HEK293T (cell line): ENCODE results near the gene HCN1.
"Not testable (repeated sequence)": the region's sequence is repeated elsewhere in the genome, so short reads cannot be mapped to it uniquely, and the experiment has no call there.

ENCODE experiments used
- CTCF ChIA-PET: fragments of 350-600 bp; formaldehyde crosslinking; extraction: SDS; loops from one replicate; lab custom pipeline; 2021; ENCODE audit warnings: antibody characterized with exemption, inconsistent platforms; lab: Yijun Ruan, JAX
- POLR2A ChIA-PET: fragments of 350-600 bp; formaldehyde crosslinking; extraction: SDS; loops from one replicate; lab custom pipeline; 2020; ENCODE audit warnings: antibody characterized with exemption, inconsistent platforms; lab: Yijun Ruan, JAX
- DNase-seq: peaks from one replicate; pipeline ENCODE4 v3.0.0; 2012; ENCODE audit warnings: mixed read lengths; ENCODE audit errors: extremely low spot score
- ARNT ChIP-seq: fragments of 450-650 bp; IDR thresholded peaks from 2 replicates; pipeline ENCODE4 v1.6.1; 2017; ENCODE audit warnings: mild to moderate bottlenecking
- BHLHE40 ChIP-seq: fragments of 450-650 bp; IDR thresholded peaks from 2 replicates; pipeline ENCODE4 v1.6.1; 2016; ENCODE audit warnings: mild to moderate bottlenecking, moderate library complexity, borderline replicate concordance
- CTBP1 ChIP-seq: fragments of 450-650 bp; IDR thresholded peaks from 2 replicates; pipeline ENCODE4 v1.6.1; 2016; ENCODE audit warnings: borderline replicate concordance
- ELF4 ChIP-seq: fragments of 450-650 bp; IDR thresholded peaks from 2 replicates; pipeline ENCODE4 v1.6.1; 2017; ENCODE audit warnings: antibody characterized with exemption
- FOXA1 ChIP-seq: fragments of 450-650 bp; IDR thresholded peaks from 2 replicates; pipeline ENCODE4 v1.6.1; 2016; ENCODE audit warnings: mild to moderate bottlenecking
- FOXK2 ChIP-seq: fragments of 450-650 bp; IDR thresholded peaks from 2 replicates; pipeline ENCODE4 v1.6.1; 2016; ENCODE audit warnings: mild to moderate bottlenecking
- FOXM1 ChIP-seq: fragments of 450-650 bp; IDR thresholded peaks from 2 replicates; pipeline ENCODE4 v1.6.1; 2017; ENCODE audit warnings: mild to moderate bottlenecking, borderline replicate concordance
- HDGF ChIP-seq: fragments of 450-650 bp; IDR thresholded peaks from 2 replicates; pipeline ENCODE4 v1.6.1; 2017; ENCODE audit warnings: antibody characterized with exemption, borderline replicate concordance
- L3MBTL2 ChIP-seq: fragments of 450-650 bp; conservative IDR thresholded peaks from 2 replicates; pipeline ENCODE4 v1.6.1; 2016; ENCODE audit warnings: mild to moderate bottlenecking
- LEF1 ChIP-seq: fragments of 450-650 bp; IDR thresholded peaks from 2 replicates; pipeline ENCODE4 v1.6.1; 2017; ENCODE audit warnings: mild to moderate bottlenecking, borderline replicate concordance
- NFRKB ChIP-seq: fragments of 450-650 bp; IDR thresholded peaks from 2 replicates; pipeline ENCODE4 v1.6.1; 2016; ENCODE audit warnings: mild to moderate bottlenecking, moderate library complexity
- SP1 ChIP-seq: fragments of 450-650 bp; IDR thresholded peaks from 2 replicates; pipeline ENCODE4 v1.6.1; 2017
- SUZ12 ChIP-seq: fragments of 450-650 bp; IDR thresholded peaks from 2 replicates; pipeline ENCODE4 v1.6.1; 2016; ENCODE audit warnings: mild to moderate bottlenecking
- TARDBP ChIP-seq: fragments of 450-650 bp; IDR thresholded peaks from 2 replicates; pipeline ENCODE4 v1.6.1; 2016
- ZNF384 ChIP-seq: fragments of 450-650 bp; IDR thresholded peaks from 2 replicates; pipeline ENCODE4 v1.6.1; 2016
- TF ChIP-seq, protein P1 (sequence below): fragments of 450-650 bp; IDR thresholded peaks from 2 replicates; pipeline ENCODE4 v1.6.1; 2016

HCN1 gene

DNA sequence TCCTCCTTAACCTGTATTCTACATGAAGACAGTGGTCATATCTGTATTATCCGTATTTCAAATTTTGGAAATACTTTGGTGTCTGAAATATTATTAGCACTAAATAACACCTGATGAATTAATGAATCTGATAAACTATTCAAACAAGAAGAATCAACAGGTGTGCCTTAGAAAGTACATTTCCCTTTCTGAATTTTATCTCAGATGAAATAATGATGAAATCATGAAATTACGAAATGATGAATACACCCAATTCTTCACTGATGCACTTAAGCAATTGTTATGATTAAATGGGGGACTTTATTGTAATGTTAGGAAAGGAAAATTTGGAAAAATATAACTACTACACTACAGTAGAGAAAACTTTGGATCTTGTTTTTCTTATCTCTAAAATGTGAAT lies 313.6 kb downstream of the HCN1 start:
- TF ChIP-seq CTBP1, result no peak
- TF ChIP-seq ZNF384, result no peak
- ChIA-PET POLR2A (no interaction called here), CTCF (no interaction called here)
- no peak for DNase-seq

DNA sequence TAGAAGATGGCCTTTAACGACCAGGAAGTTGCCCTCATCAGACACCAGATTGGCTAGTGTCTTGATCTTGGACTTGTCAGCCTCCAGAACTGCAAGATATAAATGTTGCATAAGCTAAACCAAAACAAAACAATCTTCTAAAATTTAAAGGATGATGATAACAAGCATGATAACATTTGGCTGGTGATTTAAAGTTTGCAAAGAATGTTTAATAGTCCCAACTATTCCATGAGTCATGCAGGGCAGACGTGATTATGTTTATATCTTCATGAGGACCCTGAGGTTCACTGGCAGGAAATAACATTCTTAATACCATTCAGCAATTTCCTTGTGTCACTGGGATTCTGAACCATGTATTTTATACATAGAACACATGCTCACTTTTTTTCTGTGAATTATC lies 319.8 kb downstream of the HCN1 start:
- TF ChIP-seq ELF4, result no peak
- TF ChIP-seq LEF1, result no peak
- ChIA-PET CTCF (no interaction called here), POLR2A (no interaction called here)
- no peak for DNase-seq

DNA sequence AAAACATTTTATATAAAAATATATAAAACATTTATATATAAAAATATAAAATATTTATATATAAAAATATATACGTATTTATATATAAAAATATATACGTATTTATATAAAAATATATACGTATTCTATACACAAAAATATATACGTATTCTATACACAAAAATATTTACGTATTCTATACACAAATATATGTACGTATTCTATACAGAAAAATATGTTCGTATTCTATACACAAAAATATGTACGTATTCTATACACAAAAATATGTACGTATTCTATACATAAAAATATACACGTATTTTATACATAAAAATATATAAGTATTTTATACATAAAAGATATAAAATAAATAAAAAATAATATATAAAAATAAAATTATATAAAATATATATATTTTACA lies 323.6 kb downstream of the HCN1 start:
- TF ChIP-seq, protein P1, sequence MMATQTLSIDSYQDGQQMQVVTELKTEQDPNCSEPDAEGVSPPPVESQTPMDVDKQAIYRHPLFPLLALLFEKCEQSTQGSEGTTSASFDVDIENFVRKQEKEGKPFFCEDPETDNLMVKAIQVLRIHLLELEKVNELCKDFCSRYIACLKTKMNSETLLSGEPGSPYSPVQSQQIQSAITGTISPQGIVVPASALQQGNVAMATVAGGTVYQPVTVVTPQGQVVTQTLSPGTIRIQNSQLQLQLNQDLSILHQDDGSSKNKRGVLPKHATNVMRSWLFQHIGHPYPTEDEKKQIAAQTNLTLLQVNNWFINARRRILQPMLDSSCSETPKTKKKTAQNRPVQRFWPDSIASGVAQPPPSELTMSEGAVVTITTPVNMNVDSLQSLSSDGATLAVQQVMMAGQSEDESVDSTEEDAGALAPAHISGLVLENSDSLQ, result no peak
- TF ChIP-seq ELF4, result no peak
- TF ChIP-seq HDGF, result no peak
- no peak for TF ChIP-seq FOXA1
- no peak for TF ChIP-seq FOXK2
- TF ChIP-seq LEF1, result no peak
- no peak for TF ChIP-seq TARDBP
- no peak for TF ChIP-seq L3MBTL2
- TF ChIP-seq ZNF384, result no peak
- TF ChIP-seq FOXM1, result no peak
- no peak for TF ChIP-seq ARNT
- TF ChIP-seq NFRKB, result no peak
- POLR2A ChIA-PET, result no interaction called here

DNA sequence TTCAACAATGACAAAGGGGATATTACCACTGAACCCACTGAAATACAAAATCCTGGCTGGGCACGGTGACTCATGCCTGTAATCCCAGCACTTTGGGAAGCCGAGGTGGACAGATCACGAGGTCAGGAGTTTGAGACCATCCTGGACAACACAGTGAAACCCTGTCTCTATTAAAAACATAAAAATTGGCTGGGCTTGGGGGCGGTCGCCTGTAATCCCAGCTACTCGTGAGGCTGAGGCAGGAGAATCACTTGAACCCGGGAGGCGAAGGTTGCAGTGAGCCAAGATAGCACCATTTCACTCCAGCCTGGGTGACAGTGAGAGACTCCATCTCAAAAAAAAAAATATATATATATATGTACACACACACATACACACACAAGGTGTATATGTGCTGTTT lies 324.8 kb downstream of the HCN1 start:
- CTCF ChIA-PET, POLR2A ChIA-PET: not testable (repeated sequence)

More for the DNA sequence above, 323.6 kb downstream of the HCN1 start:
- CTCF ChIA-PET, result no interaction called here
- DNase-seq, result no peak

DNA sequence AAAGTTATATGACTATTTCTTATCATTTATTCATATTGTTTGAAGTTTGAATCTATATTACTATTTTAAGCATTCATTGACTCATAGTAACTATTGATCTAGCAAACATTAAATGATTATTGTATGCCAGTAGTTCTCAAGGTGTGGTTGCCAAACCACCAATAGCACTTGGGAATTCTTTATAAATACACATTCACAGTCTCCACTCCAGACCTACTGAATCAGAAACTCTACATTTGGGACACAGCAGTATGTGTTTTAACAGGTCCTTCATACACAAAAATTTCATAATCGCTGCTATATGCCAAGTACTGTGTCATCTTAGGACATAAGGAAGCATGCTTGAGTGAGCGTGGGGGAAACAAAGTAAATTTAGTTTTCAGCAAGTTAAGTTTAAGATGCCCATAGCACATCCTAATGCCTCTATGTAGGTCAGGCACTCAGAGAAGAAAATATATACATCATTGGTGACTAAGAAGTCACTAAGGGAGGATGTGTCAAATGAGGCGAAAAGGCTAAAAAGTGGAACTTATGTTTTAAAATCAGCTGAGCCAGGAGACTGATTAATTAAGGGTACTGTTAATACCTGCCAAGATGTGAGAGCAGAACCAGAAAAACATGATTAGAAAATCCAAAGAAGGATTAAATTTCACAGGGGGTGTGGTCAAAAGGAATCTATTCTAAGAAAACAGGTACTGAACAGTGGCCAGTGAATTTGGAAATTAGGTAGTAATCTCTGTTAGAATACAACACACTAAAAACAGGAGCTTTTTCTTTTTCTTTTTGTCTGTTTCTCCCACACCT lies 340.8 kb downstream of the HCN1 start:
- ChIA-PET POLR2A (no interaction called here), CTCF (no interaction called here)
- DNase-seq, result no peak
- no peak for TF ChIP-seq FOXK2
- no peak for TF ChIP-seq FOXA1
- no peak for TF ChIP-seq ELF4
- no peak for TF ChIP-seq NFRKB
- TF ChIP-seq SUZ12, result no peak
- no peak for TF ChIP-seq SP1
- TF ChIP-seq L3MBTL2, result no peak
- TF ChIP-seq HDGF, result no peak
- no peak for TF ChIP-seq BHLHE40
- TF ChIP-seq, protein P1, result no peak
- no peak for TF ChIP-seq TARDBP
- TF ChIP-seq CTBP1, result no peak
- no peak for TF ChIP-seq ZNF384
- no peak for TF ChIP-seq FOXM1
- TF ChIP-seq LEF1, result no peak
- TF ChIP-seq ARNT, result no peak

More for the DNA sequence above, 324.8 kb downstream of the HCN1 start:
- not testable (repeated sequence) for DNase-seq

DNA sequence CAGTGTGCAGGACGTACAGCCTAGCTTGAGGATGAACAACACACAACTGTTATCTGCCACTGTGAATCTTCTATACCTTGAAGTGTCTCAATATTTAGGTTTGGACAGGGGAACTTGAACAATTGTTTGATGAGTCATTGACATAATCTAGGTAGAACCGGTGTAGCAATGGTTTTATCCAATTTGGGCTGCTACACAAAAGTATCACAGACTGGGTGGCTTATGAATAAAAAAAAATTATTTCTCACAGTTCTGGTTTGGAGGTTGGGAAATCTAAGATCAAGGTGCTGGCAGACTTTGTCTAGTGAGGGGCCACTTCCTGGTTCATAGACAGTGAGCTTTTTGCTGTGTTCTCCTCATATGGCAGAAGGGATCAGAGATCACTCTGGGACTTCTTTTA lies 359.7 kb downstream of the HCN1 start:
- CTCF ChIA-PET, result no interaction called here
- DNase-seq, result no peak
- POLR2A ChIA-PET, result no interaction called here
- TF ChIP-seq TARDBP, result no peak
- TF ChIP-seq, protein P1, result no peak
- TF ChIP-seq BHLHE40, result no peak
- no peak for TF ChIP-seq FOXK2
- TF ChIP-seq LEF1, result no peak
- TF ChIP-seq HDGF, result no peak
- no peak for TF ChIP-seq FOXA1
- no peak for TF ChIP-seq ZNF384

DNA sequence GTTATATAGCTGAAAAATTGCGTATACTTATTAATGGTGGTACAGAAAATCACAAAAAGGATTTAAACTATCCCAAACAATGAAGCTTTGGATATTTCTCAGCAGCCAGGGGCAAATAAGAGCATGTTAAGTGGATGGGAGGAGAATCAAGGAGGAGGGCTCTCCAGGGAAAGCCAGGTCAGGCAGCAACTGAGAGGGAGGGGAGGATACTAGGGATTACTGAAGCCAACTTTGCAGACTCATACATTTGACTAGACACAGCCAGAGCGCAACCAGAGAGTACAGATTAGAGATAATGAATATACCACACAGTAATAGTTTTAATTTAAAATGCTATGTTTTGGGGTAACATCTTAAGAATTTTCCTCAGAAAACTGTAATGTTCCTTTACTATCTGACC lies 360.2 kb downstream of the HCN1 start:
- ChIA-PET CTCF (no interaction called here), POLR2A (no interaction called here)
- no peak for DNase-seq
- TF ChIP-seq BHLHE40 (no peak), ELF4 (no peak)

DNA sequence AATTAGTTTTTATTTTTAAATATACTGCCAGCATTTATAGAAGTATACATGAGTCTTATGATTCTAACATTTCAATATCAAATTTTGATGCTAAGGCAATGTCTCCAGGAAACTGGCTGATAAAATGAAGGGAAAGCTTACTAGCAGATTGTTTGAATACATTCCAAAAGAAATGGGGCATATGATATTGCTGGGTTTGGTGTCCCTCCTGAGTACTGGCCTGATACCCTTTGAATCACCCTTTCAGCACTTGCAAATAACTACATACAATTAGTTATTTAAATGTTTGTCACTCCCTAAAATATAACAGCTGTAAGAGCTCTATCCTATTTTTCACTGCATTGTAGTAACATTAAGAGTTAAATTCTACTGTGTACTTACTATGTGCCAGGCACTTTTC lies 360.8 kb downstream of the HCN1 start:
- TF ChIP-seq ELF4, result no peak
- no peak for TF ChIP-seq FOXA1
- TF ChIP-seq TARDBP, result no peak
- no peak for TF ChIP-seq SUZ12
- no peak for TF ChIP-seq NFRKB
- no peak for TF ChIP-seq CTBP1
- no peak for TF ChIP-seq ZNF384
- no peak for TF ChIP-seq HDGF
- no peak for TF ChIP-seq LEF1
- TF ChIP-seq BHLHE40, result no peak
- TF ChIP-seq L3MBTL2, result no peak
- no peak for TF ChIP-seq SP1
- no peak for TF ChIP-seq FOXM1
- TF ChIP-seq FOXK2, result no peak
- TF ChIP-seq, protein P1, result no peak
- TF ChIP-seq ARNT, result no peak
- DNase-seq, result no peak
- ChIA-PET POLR2A (no interaction called here), CTCF (no interaction called here)
